Measurements from ENCODE around the gene FRK. TPM values are rescaled to one million over a fixed set of nuclear protein-coding genes. Genes with fewer than 3 reads are reported as not detected.

FRK gene
- polyA plus RNA-seq, 3 donors: not detected

- intact Hi-C loops (cut with micrococcal nuclease): no loop called here
- no peak overlapping the region for H3K4me3 Mint-ChIP-seq
- WGBS (ENCODE audit: insufficient coverage): 82% methylated on average over 4 of the region's 7 CpGs
These were observed 172.8 kb downstream of the FRK start for GRCh38 chr6:115887891-115888290.

GRCh38 chr6:115885636-115886366 lies 174.9 kb downstream of the FRK start:
- no peak for DNase-seq
- no CpG with 5 or more reads among the region's 4 CpGs for WGBS (ENCODE audit: insufficient coverage)
- Histone ChIP-seq H2AFZ (ENCODE audit: insufficient read depth, low read depth, low read length, poor library complexity, severe bottlenecking) (no peak overlapping the region), H3K4me2 (replicated peaks; ENCODE audit: extremely low read depth, low read length, poor library complexity, severe bottlenecking) (no peak overlapping the region), H3K9ac (ENCODE audit: insufficient read depth, low read length, poor library complexity, severe bottlenecking) (no peak overlapping the region), H3K79me2 (ENCODE audit: insufficient read depth, low read length) (no peaks in the 10 kb centered on the region), H3K4me1 (ENCODE audit: control insufficient read depth in 1 of 2, insufficient read depth in 2 of 2, low read length in 2 of 2) (no peaks in the 10 kb centered on the region), H3K9me3 (replicated peaks in 1 of 2; ENCODE audit: control insufficient read depth in 1 of 2, insufficient read depth in 1 of 2, low read length in 2 of 2) (no peaks in the 10 kb centered on the region), H4K20me1 (ENCODE audit: insufficient read depth, low read length) (no peaks in the 10 kb centered on the region), H3K36me3 (replicated peaks in 1 of 2; ENCODE audit: control insufficient read depth in 1 of 2, insufficient read depth in 2 of 2, low read length in 2 of 2) (no peaks in the 10 kb centered on the region), H3K27me3 (ENCODE audit: control insufficient read depth in 2 of 2, insufficient read depth in 2 of 2, low read length in 2 of 2) (no peaks in the 10 kb centered on the region), H3K4me3 (replicated peaks in 1 of 3; ENCODE audit: low read depth in 2 of 3, low read length in 3 of 3) (no peak overlapping the region), H3K27ac (ENCODE audit: low read depth in 1 of 2, low read length in 2 of 2) (no peak overlapping the region)
- H3K9me3 Mint-ChIP-seq: peaks cover 0 to 5% (median 0%) of the 10 kb centered on the region in 7 donors
- no peak for TF ChIP-seq CTCF (IDR thresholded peaks at IDR 0.05)
- no peak overlapping the region for H3K27ac Mint-ChIP-seq
- no peak overlapping the region for H3K4me3 Mint-ChIP-seq
- no peaks in the 10 kb centered on the region for H3K4me1 Mint-ChIP-seq
- H3K27me3 Mint-ChIP-seq (ENCODE audit: low read depth in 3 of 3): no peaks in the 10 kb centered on the region
- intact Hi-C loops (cut with micrococcal nuclease): no loop called here
- no peaks in the 10 kb centered on the region for H3K36me3 Mint-ChIP-seq

More at GRCh38 chr6:115887891-115888290, 172.8 kb downstream of the FRK start:
- Histone ChIP-seq H3K36me3 (replicated peaks in 1 of 2; ENCODE audit: control insufficient read depth in 1 of 2, insufficient read depth in 2 of 2, low read length in 2 of 2) (no peaks in the 10 kb centered on the region), H3K79me2 (ENCODE audit: insufficient read depth, low read length) (no peaks in the 10 kb centered on the region), H3K9ac (ENCODE audit: insufficient read depth, low read length, poor library complexity, severe bottlenecking) (no peak overlapping the region), H3K27ac (ENCODE audit: low read depth in 1 of 2, low read length in 2 of 2) (no peak overlapping the region), H3K4me2 (replicated peaks; ENCODE audit: extremely low read depth, low read length, poor library complexity, severe bottlenecking) (no peak overlapping the region), H2AFZ (ENCODE audit: insufficient read depth, low read depth, low read length, poor library complexity, severe bottlenecking) (no peak overlapping the region), H3K27me3 (ENCODE audit: control insufficient read depth in 2 of 2, insufficient read depth in 2 of 2, low read length in 2 of 2) (no peaks in the 10 kb centered on the region), H3K4me3 (replicated peaks in 1 of 3; ENCODE audit: low read depth in 2 of 3, low read length in 3 of 3) (no peak overlapping the region), H3K9me3 (replicated peaks in 1 of 2; ENCODE audit: control insufficient read depth in 1 of 2, insufficient read depth in 1 of 2, low read length in 2 of 2) (no peaks in the 10 kb centered on the region), H3K4me1 (ENCODE audit: control insufficient read depth in 1 of 2, insufficient read depth in 2 of 2, low read length in 2 of 2) (no peaks in the 10 kb centered on the region), H4K20me1 (ENCODE audit: insufficient read depth, low read length) (no peaks in the 10 kb centered on the region)
- H3K36me3 Mint-ChIP-seq: no peaks in the 10 kb centered on the region
- no peak for DNase-seq
- H3K27ac Mint-ChIP-seq: no peak overlapping the region
- H3K4me1 Mint-ChIP-seq: no peaks in the 10 kb centered on the region
- H3K9me3 Mint-ChIP-seq: peaks cover 0 to 5% (median 0%) of the 10 kb centered on the region in 7 donors
- TF ChIP-seq CTCF (IDR thresholded peaks at IDR 0.05): no peak
- no peaks in the 10 kb centered on the region for H3K27me3 Mint-ChIP-seq (ENCODE audit: low read depth in 3 of 3)
